SU-DHL-6 (cell line): ENCODE results near the gene LDAH.

Experiments used
- H2AFZ ChIP-seq: fragments of 200-600 bp; sonication (generic); 2 replicates; pipeline ENCODE4 v1.6.1; 2014; ENCODE audit warnings: low read depth, mild to moderate bottlenecking, moderate library complexity, mixed read lengths, antibody characterized with exemption, low read length; ENCODE audit not compliant: severe bottlenecking
- H3F3A ChIP-seq: fragments of 200-600 bp; shearing (Covaris generic); 2 replicates; pipeline ENCODE4 v1.6.0; 2016; ENCODE audit warnings: antibody characterized with exemption, mild to moderate bottlenecking; ENCODE audit not compliant: insufficient read depth
- H3K27ac ChIP-seq: fragments of 200-600 bp; sonication (generic); 2 replicates; pipeline ENCODE4 v1.5.1; 2016; ENCODE audit warnings: low read depth, mild to moderate bottlenecking, low read length, moderate library complexity, mixed read lengths
- H3K27me3 ChIP-seq: fragments of 200-600 bp; sonication (generic), shearing (Covaris generic); 2 replicates; pipeline ENCODE4 v1.6.0; 2014; ENCODE audit warnings: mild to moderate bottlenecking, low read length
- H3K36me3 ChIP-seq: fragments of 200-600 bp; sonication (generic); 2 replicates; pipeline ENCODE4 v1.6.1; 2014; ENCODE audit warnings: mild to moderate bottlenecking, low read length, mixed read lengths
- H3K4me2 ChIP-seq: fragments of 300-600, 200-600 bp; shearing (Covaris generic), sonication (generic); 2 replicates; pipeline ENCODE4 v1.6.0; 2014; ENCODE audit warnings: low read length, low read depth, mild to moderate bottlenecking; ENCODE audit not compliant: poor library complexity, severe bottlenecking
- H3K4me3 ChIP-seq: fragments of 200-600 bp; sonication (generic); 2 replicates; pipeline ENCODE4 v1.5.1; 2014; ENCODE audit warnings: antibody characterized with exemption, low read length, mild to moderate bottlenecking, mixed read lengths; ENCODE audit not compliant: insufficient read depth, poor library complexity, severe bottlenecking
- H3K79me2 ChIP-seq: fragments of 200-600 bp; sonication (generic); 2 replicates; pipeline ENCODE4 v1.6.1; 2014; ENCODE audit warnings: mild to moderate bottlenecking, low read length, moderate library complexity; ENCODE audit not compliant: insufficient read depth
- H3K9ac ChIP-seq: fragments of 200-600 bp; sonication (generic); 2 replicates; pipeline ENCODE4 v1.7.0; 2014; ENCODE audit warnings: mild to moderate bottlenecking, low read length
- H3K9me2 ChIP-seq: fragments of 200-600 bp; sonication (generic); replicated peaks from 2 replicates; pipeline ENCODE4 v1.6.1; 2014; ENCODE audit warnings: low read length; ENCODE audit not compliant: insufficient read depth
- H3K9me3 ChIP-seq: fragments of 200-600 bp; sonication (generic); 2 replicates; pipeline ENCODE4 v1.6.1; 2014; ENCODE audit warnings: low read length, mixed read lengths; ENCODE audit not compliant: insufficient read depth
- H4K20me1 ChIP-seq: fragments of 200-600 bp; sonication (generic); 2 replicates; pipeline ENCODE4 v1.6.1; 2014; ENCODE audit warnings: low read depth, mild to moderate bottlenecking, antibody characterized with exemption, low read length, moderate library complexity, mixed read lengths
- EZH2phosphoT487 ChIP-seq: fragments of 200-600 bp; sonication (generic), shearing (Covaris generic); conservative IDR thresholded peaks from 2 replicates; pipeline ENCODE4 v1.6.1; 2018; ENCODE audit warnings: mild to moderate bottlenecking, antibody characterized with exemption, low read length, moderate library complexity, mixed read lengths
- TF ChIP-seq, protein P1 (sequence below): fragments of 200-600 bp; sonication (generic); IDR thresholded peaks from one replicate; pipeline ENCODE4 v1.5.1; 2017; ENCODE audit warnings: antibody characterized with exemption, mild to moderate bottlenecking, low read length, moderate library complexity; ENCODE audit not compliant: insufficient read depth, poor library complexity, severe bottlenecking

LDAH gene

GRCh38 chr2:20855456-20855855 lies 32.6 kb upstream of the LDAH start:
- no peaks in the 10 kb centered on the region for H3K27me3 ChIP-seq
- no peaks in the 10 kb centered on the region for H3F3A ChIP-seq
- H3K27ac ChIP-seq, result no peak overlapping the region
- TF ChIP-seq EZH2phosphoT487, result no peak
- TF ChIP-seq, protein P1, sequence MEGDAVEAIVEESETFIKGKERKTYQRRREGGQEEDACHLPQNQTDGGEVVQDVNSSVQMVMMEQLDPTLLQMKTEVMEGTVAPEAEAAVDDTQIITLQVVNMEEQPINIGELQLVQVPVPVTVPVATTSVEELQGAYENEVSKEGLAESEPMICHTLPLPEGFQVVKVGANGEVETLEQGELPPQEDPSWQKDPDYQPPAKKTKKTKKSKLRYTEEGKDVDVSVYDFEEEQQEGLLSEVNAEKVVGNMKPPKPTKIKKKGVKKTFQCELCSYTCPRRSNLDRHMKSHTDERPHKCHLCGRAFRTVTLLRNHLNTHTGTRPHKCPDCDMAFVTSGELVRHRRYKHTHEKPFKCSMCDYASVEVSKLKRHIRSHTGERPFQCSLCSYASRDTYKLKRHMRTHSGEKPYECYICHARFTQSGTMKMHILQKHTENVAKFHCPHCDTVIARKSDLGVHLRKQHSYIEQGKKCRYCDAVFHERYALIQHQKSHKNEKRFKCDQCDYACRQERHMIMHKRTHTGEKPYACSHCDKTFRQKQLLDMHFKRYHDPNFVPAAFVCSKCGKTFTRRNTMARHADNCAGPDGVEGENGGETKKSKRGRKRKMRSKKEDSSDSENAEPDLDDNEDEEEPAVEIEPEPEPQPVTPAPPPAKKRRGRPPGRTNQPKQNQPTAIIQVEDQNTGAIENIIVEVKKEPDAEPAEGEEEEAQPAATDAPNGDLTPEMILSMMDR, result no peak
- no peaks in the 10 kb centered on the region for H4K20me1 ChIP-seq
- H2AFZ ChIP-seq, result no peak overlapping the region
- H3K4me3 ChIP-seq, result no peak overlapping the region
- H3K9ac ChIP-seq, result no peak overlapping the region
- no peaks in the 10 kb centered on the region for H3K9me3 ChIP-seq
- no peaks in the 10 kb centered on the region for H3K36me3 ChIP-seq
- H3K4me2 ChIP-seq, result no peak overlapping the region
- no peaks in the 10 kb centered on the region for H3K79me2 ChIP-seq
- H3K9me2 ChIP-seq, result no peaks in the 10 kb centered on the region

DNA sequence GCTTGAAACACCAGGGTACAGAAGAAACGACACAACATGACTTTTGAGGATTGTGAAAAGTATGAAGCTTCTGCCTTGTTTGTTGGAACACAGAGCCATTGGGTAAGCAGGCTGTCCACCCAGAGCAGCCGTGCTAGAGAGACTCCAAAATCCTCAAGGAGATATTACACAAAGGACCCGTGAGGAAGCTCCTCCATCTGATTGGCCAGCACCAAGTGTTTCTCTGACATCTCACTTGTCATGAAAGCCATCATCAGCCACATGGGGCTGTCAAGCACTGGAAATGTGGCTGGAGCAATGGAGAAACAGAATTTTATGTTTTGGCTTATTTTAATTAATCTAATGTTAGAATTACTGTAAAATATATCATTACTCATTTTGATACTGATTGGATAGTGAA lies 29.8 kb upstream of the LDAH start:
- H3K9me2 ChIP-seq, result no peaks in the 10 kb centered on the region
- H3K36me3 ChIP-seq, result no peaks in the 10 kb centered on the region
- no peaks in the 10 kb centered on the region for H3F3A ChIP-seq
- no peaks in the 10 kb centered on the region for H4K20me1 ChIP-seq
- no peak overlapping the region for H3K27ac ChIP-seq
- no peak overlapping the region for H3K9ac ChIP-seq
- no peaks in the 10 kb centered on the region for H3K27me3 ChIP-seq
- no peak overlapping the region for H2AFZ ChIP-seq
- no peak overlapping the region for H3K4me2 ChIP-seq
- H3K9me3 ChIP-seq, result no peaks in the 10 kb centered on the region
- no peaks in the 10 kb centered on the region for H3K79me2 ChIP-seq
- TF ChIP-seq EZH2phosphoT487, result no peak
- no peak overlapping the region for H3K4me3 ChIP-seq

GRCh38 chr2:20852139-20852538 lies 29.2 kb upstream of the LDAH start:
- TF ChIP-seq, protein P1, result no peak
- no peak for TF ChIP-seq EZH2phosphoT487
- no peaks in the 10 kb centered on the region for H3K9me2 ChIP-seq
- H4K20me1 ChIP-seq, result no peaks in the 10 kb centered on the region
- H3K36me3 ChIP-seq, result no peaks in the 10 kb centered on the region
- no peak overlapping the region for H2AFZ ChIP-seq
- no peaks in the 10 kb centered on the region for H3K27me3 ChIP-seq
- H3K4me3 ChIP-seq, result no peak overlapping the region
- H3K9me3 ChIP-seq, result no peaks in the 10 kb centered on the region
- no peak overlapping the region for H3K4me2 ChIP-seq
- no peaks in the 10 kb centered on the region for H3F3A ChIP-seq
- no peaks in the 10 kb centered on the region for H3K79me2 ChIP-seq
- no peak overlapping the region for H3K27ac ChIP-seq
- no peak overlapping the region for H3K9ac ChIP-seq

GRCh38 chr2:20844246-20844645 lies 21.3 kb upstream of the LDAH start:
- no peaks in the 10 kb centered on the region for H3K9me2 ChIP-seq
- no peaks in the 10 kb centered on the region for H3K9me3 ChIP-seq
- no peak for TF ChIP-seq EZH2phosphoT487
- TF ChIP-seq, protein P1, result no peak
- no peaks in the 10 kb centered on the region for H4K20me1 ChIP-seq
- no peak overlapping the region for H3K4me2 ChIP-seq
- H3K4me3 ChIP-seq, result no peak overlapping the region
- H2AFZ ChIP-seq, result no peak overlapping the region
- H3K9ac ChIP-seq, result no peak overlapping the region
- no peaks in the 10 kb centered on the region for H3K36me3 ChIP-seq
- H3K27ac ChIP-seq, result no peak overlapping the region
- no peaks in the 10 kb centered on the region for H3K27me3 ChIP-seq
- no peaks in the 10 kb centered on the region for H3K79me2 ChIP-seq
- H3F3A ChIP-seq, result no peaks in the 10 kb centered on the region
